DMS 273 (cell line): Measurements from ENCODE around the gene FMN1.
A peak's percentile ranks its signal among the peaks of the same experiment; 100 is the strongest.

Experiments used
- DNase-seq: peaks from one replicate; lab custom pipeline; 2025; ENCODE audit not compliant: unreplicated experiment; lab: John Stamatoyannopoulos, UW

The FMN1 gene

DNA sequence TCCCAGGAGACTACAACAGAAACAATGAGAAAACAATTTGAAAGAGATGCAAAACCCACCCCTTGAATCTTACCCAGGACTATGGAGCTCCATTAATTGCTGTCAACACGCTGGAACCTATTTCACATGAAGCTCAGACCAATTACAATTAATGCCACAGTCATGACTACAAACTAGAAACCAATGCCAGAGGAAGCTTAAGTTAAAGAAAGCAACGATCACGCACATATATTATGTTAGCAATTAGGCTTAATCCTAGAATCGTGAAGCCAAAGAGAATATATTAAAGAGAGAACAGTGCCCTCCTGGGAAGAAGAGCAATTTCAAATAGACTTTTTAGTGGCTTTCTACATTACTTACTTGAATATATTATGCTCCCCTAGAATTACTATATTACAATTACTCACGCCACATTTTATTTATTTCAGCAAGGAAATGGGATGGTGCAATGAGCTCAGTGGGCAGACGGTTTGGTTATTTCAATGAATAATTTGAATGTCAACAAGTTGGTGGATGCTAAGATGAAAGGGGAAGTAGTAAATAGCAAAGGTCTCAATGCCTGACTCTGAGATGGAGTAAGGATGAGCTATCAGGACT lies 351.2 kb downstream of the FMN1 start:
- DNase-seq, result no peak

GRCh38 chr15:32842081-32842480 lies 352.4 kb downstream of the FMN1 start:
- DNase-seq, result no peak

- DNase-seq, result no peak
Measured at GRCh38 chr15:32840507-32841245, 353.8 kb downstream of the FMN1 start.

DNA sequence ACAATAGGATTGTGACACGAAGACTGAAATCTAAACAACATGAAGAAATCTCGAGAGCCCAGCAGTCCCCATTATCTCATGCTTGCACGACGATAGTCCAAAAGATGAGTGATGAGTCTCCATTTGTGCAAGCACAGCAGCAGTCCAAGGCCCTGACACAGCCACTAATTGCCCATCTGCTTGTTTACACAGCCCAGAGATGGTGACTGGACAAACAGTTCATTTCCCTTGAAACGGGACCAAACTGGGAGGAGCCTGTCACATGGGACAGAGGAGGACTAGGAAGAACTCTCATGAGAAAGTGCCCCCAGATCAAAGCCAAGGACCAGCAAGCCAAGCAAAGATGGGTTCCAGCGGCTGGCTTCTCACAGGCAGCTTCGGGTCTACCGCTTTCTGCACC lies 355.7 kb downstream of the FMN1 start:
- peak; percentile 39 for DNase-seq

GRCh38 chr15:32838338-32838737 lies 356.2 kb downstream of the FMN1 start:
- DNase-seq, result no peak

- DNase-seq, result no peak
Measured at GRCh38 chr15:32837935-32838334, 356.6 kb downstream of the FMN1 start.

DNA sequence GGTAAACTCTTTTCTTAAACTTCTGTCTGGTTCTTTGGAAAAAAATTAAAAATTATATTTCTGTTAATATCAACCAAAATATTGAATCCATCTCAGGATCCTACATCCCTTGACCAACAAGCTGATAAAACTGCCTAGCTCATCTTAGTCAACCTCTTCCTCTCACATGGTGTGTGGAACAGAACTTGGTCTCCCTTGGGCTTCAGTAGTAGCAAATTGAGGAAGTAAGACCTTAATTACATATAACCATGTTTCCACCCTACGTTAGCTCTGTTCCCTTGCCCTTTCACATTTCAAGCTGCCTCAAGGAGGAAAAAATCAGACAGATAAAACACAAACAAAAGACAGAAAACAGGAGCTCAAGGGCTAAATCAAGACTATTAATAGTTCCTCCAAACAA lies 360.4 kb downstream of the FMN1 start:
- no peak for DNase-seq

DNA sequence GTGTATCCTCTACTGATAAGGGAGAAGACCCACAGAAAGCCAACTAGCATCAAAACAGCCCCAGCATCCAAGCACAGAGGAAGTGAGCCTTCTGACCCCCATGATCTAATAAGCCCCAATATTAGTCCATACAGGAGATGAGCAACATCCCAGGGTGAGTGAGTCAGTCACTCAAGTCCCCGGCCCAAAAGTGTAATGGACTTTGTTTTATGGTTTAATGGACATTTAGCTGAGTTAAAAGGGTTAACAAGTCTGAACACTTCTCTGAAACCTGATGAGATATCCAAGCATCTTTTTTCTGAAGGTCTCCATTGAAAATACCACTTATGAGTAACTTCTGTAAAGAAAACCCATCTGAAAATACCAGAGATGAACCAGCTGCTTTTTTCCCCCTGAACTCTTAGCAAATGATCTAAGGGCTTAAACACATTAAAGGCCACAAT lies 361.1 kb downstream of the FMN1 start:
- no peak for DNase-seq

DNA sequence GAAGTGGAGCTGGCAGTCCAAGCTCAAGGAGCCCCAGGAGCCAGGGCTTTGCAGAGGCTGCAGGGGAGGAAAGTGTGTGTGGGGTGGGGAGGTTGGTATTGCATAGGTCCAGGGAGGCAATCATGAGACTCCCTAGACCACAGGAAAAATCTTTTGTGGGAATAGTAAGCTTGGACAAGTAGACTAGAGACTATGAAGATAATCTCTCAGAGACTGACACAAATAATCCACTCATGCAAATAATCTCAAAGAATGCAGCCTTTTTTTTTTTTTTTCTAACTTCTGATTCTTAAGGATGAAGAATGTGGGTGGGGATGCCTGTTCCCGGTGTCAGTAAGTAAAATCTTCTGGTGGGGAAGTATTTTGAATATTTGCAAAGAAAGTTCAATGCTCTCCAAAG lies 363.0 kb downstream of the FMN1 start:
- no peak for DNase-seq

- DNase-seq, result no peak
Measured at GRCh38 chr15:32830241-32830640, 364.3 kb downstream of the FMN1 start.

DNA sequence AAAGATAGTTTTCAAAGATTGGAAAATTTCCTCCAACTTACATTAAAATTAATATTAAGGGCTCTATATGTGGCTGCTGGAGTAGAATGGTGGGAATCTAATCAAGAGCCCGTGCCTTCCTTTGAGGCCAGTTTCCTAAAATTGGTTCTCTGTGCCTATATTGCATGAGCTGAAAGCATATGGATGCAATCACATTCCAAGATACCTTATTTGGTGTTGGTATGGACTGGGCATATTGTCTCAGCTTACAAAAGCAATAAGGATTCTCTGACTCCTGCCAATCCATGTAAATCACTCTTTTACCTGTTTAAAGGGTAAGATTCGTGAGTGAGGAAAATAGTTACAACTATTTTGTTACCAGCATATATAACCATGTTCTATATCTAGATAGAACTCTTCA lies 365.1 kb downstream of the FMN1 start:
- no peak for DNase-seq

GRCh38 chr15:32828507-32829186 lies 365.9 kb downstream of the FMN1 start:
- DNase-seq, result no peak

DNA sequence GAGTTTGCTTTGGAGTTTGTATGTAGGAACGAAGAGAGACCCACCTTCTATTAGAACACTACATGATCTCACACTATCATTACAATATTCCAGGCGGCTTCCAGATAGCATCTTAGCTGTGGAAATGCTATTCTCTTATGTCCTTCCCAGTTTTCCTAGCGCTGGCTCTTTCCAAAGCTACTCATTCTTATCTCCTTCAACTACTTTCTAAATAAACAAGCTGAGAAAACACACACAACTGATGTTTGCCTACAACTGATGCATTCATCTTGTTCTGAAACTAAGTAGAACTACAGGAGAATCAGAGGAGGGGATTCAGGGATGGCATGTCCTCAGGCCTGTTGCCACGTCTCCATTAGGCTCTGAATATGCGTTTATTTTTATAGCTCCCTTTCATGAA lies 367.8 kb downstream of the FMN1 start:
- no peak for DNase-seq

DNA sequence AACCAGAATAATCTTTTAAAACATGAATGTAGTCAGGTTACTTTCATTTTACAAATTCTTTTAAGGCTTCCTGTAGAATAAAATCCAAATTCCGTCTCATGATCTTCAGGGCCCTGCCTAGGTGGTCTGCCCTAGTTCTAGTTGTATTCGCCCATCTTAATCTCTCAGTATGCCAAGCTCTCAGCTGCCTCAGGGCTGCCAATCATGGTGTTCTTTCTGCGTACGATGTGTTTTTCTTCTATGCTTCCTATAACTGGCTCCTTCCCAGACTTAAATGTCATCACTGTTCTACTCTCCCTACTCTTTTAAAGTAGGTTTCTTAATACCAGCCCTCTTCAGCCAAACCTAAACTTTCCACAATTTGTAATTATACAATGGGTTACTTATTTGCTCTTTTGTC lies 369.3 kb downstream of the FMN1 start:
- DNase-seq, result no peak

DNA sequence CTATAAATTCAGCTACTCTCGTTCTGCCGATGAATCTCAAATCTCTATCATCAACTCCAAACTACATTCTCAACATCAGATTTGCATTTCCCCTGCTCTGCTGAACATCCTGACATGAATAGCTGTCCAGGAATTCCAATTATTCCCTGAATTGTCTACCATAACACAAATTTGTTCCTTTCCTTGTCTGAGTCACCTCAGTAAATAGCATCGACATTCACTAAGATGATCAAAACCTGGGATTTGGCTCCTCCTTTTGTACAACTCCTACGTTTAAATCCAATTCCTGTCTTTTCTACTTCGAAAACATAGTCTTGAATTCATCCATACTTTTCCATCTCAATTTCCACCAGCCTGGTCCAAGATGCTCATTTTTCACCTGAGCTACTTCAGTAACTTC lies 369.7 kb downstream of the FMN1 start:
- DNase-seq, result no peak

DNA sequence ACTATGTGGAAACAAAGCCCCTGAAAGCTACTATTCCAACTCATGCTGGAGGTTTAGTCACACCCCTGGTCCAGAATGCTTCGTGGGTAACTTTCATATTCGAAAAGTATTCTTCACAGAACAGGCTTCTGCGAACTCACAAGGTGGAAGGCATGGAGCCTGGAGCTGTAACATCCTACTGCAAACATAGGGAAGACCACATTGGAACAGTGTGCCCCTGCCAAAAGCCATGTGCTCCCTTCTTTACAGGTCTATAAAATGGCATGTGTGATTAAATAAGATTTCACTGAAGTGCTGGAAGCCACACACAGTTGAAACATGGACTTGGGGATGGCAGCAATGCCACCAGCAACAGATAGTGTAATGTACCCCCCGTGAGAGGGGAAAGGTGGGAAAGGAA lies 370.8 kb downstream of the FMN1 start:
- DNase-seq, result no peak

DNA sequence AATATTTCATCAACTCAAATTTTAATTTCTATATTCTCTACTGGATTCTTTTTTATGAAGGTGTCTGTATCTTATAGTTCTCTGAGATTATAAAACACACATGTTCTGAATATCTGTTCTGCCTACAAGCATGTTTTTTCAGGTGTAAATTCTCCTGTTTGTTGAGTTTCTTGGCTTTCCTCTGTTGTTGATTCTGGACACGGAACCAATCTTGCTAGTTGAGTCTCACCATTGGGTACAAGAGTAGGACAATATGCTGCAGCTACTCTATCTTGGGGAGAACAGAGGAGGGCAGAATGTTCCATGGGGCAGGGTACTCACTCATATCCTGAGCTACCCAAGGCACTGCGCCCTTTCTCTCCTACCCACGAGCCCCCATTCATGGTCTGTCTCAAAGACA lies 371.8 kb downstream of the FMN1 start:
- DNase-seq, result no peak

DNA sequence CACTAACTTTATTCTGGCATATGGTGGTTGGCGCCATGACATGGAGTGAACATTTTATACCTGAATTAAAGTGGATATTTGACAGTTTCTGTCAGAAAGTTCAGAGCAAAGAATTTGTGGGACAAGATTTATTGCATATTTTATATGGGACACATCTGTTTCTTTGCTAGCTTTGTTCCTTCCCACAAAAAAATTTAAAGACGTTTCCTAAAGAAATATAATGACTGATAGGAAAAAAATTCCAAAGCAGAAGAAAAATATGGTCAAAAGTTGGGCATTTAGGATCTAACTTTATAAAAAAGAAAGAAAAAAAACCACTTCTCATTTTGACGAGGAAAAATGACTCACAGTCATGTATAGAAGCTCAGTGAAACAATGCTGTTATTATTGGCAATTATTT lies 375.1 kb downstream of the FMN1 start:
- no peak for DNase-seq

DNA sequence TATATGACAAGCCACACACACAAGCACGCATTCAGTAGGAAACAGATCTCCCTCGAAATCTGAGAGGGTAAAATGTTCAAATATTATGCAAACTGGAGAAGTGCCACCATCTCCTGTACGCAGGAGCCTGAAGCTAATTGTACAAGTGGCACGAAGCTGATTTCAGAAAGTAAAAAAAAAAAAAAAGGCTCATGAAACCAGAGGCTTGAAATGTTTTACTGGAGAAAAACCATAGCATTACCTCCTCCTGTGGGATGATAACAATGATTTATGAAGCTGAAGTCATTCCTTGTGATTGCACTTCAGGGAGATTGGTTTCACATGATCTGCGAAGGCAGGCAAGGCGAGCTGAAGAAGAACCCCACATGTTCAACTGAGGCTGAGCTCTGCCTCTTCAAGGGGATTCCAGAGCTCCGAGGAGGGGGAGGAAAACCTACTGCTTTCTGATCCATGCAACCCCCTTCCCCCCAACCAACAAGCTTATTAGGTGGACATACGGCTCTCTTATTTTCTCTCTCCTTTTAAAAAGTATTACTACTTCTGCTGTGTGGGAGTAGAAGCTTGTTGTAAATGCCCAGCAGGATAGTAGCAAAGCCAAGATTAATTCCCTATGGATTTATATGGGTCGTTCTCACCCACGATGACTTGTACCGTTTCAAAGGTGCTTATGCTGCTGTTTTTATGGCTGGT lies 375.6 kb downstream of the FMN1 start:
- peak; percentile 72 for DNase-seq

- DNase-seq, result no peak
Measured at GRCh38 chr15:32817577-32817976, 376.9 kb downstream of the FMN1 start.

GRCh38 chr15:32807331-32807730 lies 387.2 kb downstream of the FMN1 start:
- no peak for DNase-seq

DNA sequence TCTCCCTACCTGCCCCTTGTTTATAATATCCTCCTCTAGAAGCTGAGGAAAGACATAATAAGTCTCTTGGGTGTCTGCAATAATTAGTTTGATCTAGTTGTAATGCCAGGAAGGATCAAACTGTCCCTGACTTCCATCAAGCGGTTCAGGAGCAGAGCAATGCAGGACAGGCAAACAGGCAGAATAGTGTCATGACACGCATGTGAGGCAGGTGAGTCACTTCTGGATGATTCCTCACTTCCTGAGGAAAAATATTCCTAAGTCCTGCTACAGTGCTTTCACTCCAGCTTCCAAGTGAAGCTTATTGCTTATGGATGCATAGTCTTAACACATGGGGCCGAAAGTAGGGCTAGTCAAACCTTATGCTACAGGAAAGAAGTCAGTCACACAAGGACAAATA lies 390.9 kb downstream of the FMN1 start:
- no peak for DNase-seq
